ENCODE data around the gene HTR1A.

The HTR1A gene

DNA sequence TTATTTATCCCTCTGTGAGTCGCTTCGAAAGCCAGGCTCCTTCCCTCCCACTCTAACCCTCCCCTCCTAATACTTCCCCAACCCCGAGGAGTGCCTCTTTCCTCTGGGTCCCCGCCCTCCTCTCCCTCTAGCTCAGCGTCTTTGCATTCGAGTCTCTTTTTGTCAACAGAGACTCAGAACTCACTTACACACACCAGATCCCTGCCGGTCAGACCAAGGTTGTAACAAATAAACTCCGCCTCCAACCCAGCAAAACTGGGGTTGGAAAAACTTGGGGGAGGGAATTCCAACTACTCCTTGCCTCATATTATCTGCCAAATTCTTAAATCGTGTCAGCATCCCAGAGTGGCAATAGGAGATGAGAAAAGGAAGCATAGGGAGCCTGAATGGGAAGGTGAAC, at the start of gene HTR1A:
Gene HTR1A, minus strand, starts transcription at position 167 of the 400 bp plus-strand sequence. CDS start 726 bp downstream, outside the sequence.
- no peak for DNase-seq

DNA sequence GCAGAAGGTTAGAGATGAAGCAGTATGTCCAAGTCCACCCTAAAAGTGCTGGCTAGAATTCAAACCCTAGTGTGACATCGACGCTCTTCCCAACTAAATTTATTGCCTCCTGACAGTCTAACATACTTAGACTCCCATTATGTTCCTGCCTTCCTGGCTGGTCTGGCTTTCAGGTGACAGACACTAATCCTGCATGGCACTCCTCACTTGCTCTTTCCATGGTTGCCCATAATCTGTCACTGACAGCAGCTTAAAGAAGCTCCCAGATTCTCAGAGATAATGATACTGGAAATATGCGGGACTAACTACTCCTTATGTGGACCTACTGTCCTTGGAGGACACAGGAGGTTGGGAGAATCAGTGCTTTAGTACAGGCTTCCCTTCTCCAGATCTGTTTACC, 41.7 kb upstream of the HTR1A start:
- DNase-seq, result no peak

DNA sequence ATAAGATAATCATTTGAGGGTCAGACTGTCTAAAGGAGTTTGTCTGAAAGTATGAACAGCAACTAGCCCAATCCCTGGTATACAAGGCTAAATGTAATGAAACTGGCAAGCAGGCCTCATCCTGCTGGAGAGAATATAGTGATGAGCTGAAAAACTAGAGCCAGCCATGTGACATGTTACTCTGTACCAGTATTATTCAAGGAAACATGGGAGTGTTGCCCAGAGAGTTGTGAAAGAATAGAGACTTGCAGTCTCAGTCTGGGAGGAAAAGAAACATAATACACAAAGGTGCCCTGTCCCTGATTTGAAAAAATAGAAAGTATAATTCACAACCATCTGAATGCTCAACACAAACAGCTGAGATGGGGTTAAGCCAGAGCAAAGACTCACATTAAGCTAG, 37.9 kb upstream of the HTR1A start:
- DNase-seq, result no peak

- DNase-seq, result no peak
These were observed 24.8 kb upstream of the HTR1A start for GRCh38 chr5:63987053-63987452.

- DNase-seq, result no peak
These were observed 19.6 kb upstream of the HTR1A start for GRCh38 chr5:63981864-63982263.

GRCh38 chr5:63963926-63964325, 1.7 kb upstream of the HTR1A start:
- no peak for DNase-seq

GRCh38 chr5:63963080-63963735, 963 bp upstream of the HTR1A start:
- DNase-seq, result peak; percentile 22

DNA sequence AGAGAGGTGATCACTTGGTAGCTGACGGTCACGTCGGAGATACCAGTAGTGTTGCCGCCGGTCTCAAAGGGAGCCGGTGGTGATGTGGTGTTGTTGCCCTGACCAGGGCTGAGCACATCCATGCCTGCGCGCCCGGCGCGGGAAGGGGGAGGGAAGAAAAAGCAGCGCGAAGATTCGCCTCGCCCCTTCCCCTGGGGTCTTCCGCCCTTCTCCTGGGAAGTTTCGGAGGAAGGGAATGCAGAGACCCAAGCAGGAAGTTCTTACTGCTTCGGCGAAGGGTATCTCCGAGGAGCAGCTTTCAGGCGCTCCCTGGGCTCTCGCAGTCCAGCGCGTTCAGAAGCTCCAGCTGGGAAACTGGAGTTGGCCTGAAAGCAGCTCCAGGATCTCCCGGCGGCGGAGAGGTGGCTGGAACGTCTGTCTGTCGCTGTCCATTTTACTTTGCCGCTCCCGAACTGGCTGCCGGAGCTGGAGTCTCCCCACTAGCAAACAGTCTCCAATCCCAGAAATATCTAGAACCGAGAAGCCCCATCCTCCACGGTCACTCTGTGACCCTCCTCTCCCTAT, 565 bp downstream of the HTR1A start:
- DNase-seq, result no peak

GRCh38 chr5:63961125-63961597, 1.1 kb downstream of the HTR1A start:
- DNase-seq, result no peak

DNA sequence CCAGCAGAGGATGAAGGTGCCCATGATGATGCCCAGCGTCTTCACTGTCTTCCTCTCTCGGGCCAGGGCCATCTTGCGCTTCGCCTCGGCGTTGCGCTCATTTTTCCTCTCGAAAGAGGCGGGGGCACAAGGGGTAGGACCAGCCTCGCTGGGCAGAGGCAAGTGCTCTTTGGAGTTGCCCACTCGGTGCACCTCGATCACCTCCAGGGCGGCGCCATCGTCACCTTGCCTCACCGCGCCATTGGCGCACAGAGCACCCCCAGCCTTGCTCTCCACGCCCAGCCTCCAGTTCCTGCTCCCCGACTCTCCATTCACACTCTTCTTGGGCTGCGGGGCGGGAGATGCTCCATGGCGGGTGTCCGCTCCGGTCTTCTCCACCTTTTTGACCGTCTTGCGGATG, 1.6 kb downstream of the HTR1A start:
- DNase-seq, result no peak

DNA sequence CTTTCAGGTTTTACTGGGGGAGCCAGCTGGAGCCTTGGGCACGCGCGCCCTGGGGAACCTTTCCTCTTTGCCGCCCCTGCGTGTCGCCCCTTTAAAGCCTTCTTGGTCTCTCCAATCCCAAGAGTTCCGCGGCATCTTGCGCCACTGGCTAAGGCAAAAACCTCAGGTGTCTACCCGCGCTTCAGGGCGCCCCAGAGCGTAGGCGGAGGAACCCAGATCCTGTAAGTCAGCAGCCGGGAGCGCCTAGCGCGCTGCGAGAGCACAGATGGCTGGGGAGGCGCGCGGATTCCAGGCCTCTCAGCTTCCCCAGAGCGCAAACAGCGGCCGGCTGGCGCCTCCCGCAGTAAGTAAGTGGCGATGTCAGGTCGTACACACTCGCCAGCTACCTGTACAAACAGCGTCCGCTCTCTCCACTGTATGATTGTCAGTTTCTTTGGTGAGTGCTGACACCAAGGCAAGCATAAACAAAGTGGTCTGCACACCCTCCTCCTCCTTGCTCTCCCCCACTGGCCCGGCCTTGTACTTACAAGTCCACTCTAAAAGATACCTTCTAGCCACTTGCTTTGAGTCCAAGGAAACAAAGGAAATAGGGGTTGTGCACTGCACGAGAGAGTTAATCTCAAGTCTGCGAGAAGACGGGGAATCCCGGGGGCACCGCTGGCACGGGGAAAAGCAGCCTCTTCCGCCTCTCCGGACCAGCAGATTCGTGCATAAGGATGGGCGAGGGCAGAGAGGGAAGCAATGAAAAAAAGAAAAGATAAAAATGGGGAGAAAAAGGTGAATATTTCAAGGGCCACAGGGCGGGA, 2.9 kb downstream of the HTR1A start:
- DNase-seq, result peak; percentile 0

DNA sequence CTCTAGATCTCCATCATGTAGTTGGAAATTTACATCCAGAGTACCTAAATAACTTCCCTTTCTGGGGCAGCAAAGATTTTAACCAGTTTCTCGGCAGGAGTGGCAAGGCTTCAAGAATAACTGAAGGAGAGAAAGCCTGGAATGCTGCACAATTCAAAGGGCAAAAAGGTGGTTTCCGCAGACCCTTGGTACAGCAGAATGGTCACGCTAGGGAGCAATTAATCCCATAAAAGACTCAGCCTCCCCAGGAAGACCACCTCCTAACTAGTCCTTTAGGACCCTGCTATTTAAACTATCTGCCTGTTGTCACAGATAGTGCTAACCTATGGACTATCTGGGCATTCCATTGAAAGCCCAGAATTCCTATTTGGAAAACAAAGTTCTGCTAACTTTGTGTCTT, 3.6 kb downstream of the HTR1A start:
- DNase-seq, result no peak

- no peak for DNase-seq
These were observed 4.6 kb downstream of the HTR1A start for GRCh38 chr5:63957617-63958016.

DNA sequence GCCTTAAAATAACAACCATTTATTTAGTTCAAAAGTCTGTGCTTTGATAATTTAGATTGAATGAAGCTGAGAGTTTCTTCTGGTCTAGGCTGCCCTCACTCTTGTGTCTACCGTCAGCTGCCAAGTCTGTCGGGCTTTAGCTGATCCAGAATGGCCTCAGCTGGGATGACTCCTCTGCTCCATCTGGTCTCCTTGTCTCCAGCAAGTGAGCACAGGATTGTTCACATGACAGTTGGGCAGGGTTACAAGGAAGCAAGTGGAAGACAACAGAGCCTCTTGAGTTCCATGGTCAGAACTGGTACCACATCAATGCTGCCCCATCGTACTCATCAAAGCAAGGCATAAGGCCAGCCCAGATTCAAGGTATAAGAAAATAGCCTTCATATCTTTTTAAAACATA, 9.0 kb downstream of the HTR1A start:
- no peak for DNase-seq

DNA sequence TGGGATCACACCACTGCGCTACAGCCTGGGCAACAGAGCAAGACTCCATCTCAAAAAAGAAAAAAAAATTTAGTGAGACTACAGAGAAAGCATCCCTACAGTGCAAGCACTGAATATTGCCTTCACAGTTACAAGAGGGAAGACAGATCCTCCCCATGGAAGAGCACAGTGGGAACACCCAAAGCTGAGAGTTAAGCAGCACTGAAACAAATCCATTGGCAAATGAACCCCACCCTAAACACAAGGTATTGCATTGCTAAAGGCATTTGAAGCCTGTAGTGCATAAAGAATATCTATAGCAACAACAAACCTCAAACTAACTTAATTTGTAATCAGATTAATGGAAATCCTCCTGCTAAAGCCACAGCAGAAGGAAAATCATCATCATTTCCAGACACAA, 27.1 kb downstream of the HTR1A start:
- DNase-seq, result no peak

DNA sequence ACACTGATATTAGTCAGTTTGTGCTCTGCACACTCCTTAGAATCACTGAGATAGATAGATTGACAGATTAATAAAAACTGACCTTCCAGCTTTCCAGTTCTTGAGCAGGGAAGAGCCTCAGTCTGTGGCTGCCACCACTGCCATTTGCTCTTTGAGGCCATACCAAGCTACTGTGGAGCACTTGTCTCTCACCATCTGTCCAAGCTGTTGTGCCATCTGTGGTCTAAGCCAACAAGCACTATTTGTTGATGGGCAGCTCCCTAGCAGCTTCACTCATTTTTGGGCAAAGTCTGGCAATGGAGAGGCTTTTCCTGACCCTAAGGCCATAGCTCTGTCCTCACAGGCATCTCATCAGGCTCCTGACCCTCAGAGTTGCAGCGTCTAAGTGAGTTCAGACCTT, 30.4 kb downstream of the HTR1A start:
- DNase-seq, result no peak

- DNase-seq, result no peak
These were observed 33.8 kb downstream of the HTR1A start for GRCh38 chr5:63928451-63928850.

DNA sequence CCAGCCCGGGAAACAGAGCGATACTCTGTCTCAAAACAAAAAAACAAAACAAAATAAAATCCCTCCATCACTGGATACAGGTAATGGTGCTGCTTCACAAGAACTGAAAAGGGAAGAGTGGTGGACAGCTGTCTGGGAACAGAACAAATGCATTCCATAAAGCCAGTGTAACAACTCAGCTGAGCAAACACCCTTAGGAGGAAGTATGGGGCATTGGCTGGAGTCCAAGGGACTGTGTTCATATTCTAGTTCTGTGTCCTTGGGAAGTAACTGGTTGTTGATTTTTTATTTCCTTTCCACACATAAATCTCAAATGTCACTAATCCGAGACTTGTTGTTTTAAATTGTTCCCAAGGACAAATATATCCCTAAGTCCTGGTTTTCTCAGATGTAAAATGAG, 38.3 kb downstream of the HTR1A start:
- DNase-seq, result peak; percentile 10

- no peak for DNase-seq
These were observed 42.3 kb downstream of the HTR1A start for GRCh38 chr5:63919763-63920478.

DNA sequence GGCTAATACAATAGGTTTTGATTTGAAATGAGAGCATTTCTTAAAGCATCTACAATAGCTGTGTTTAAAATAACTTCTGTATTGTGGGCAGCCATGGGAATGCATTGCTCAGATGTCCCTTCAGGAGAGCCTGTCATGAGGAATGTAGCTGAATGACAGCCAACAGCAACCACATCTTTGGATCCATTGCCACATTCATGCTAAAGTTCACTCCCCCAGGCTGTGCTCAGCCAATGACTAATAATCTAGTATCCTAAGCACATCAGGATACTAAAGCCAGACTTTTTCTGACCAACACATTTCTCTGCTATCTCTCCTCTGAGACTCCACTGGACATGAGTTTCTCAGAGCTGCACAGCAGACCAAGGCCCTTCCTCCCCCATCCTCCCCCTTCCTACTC, 45.5 kb downstream of the HTR1A start:
- DNase-seq, result no peak

DNA sequence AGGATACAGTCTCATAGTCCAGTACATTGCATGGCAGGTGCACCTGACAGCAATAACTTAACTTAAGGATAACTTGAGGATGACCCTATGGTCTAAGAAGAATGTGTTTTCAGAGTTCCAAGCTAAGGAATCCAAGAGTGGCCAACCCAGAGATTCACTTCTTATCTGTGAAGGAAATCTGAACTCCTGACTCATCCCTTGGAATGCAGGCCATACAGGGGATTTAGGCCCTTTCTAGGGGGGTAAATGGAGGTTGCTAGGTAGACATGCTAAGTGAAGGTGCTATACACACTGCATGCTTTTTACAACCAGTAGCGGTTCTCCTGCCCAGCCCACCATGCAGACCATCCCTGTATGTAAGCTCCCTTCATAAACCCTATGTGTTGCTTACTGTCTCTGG, 50.4 kb downstream of the HTR1A start:
- no peak for DNase-seq
